C4-2B (cell line): ENCODE results near the gene PER2.

Experiments
- ZFX ChIP-seq: fragments of 450-650 bp; IDR thresholded peaks from 2 replicates; pipeline ENCODE4 v1.6.1; 2017
- TF ChIP-seq, protein P1 (sequence below): fragments of 450-650 bp; conservative IDR thresholded peaks from 2 replicates; pipeline ENCODE4 v1.5.1; 2017; ENCODE audit warnings: mild to moderate bottlenecking

DNA sequence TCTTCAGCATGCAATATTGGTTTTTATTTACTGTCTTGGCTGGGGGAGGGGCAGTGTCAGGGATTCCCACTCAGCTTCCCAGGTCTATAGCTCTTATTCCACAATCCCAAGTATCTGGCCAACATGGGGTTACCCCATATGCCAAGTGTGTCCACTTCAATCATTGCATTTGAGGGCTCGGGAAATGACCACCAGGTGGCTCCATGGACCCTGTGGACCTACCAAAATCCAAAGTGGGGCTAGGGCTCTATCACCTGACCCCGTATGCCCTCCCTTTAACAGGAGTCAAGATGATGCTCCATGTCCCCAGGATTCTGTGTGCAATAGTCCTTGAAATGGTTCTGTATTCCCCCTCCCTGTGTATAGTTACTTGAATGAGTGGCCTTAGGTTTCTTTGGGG, 19.8 kb upstream of the PER2 start:
- TF ChIP-seq, protein P1, sequence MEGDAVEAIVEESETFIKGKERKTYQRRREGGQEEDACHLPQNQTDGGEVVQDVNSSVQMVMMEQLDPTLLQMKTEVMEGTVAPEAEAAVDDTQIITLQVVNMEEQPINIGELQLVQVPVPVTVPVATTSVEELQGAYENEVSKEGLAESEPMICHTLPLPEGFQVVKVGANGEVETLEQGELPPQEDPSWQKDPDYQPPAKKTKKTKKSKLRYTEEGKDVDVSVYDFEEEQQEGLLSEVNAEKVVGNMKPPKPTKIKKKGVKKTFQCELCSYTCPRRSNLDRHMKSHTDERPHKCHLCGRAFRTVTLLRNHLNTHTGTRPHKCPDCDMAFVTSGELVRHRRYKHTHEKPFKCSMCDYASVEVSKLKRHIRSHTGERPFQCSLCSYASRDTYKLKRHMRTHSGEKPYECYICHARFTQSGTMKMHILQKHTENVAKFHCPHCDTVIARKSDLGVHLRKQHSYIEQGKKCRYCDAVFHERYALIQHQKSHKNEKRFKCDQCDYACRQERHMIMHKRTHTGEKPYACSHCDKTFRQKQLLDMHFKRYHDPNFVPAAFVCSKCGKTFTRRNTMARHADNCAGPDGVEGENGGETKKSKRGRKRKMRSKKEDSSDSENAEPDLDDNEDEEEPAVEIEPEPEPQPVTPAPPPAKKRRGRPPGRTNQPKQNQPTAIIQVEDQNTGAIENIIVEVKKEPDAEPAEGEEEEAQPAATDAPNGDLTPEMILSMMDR: no peak; the same call in 1 of the 2 replicates
- no peak for TF ChIP-seq ZFX
